ENCODE data around the gene UMODL1. TPM values are rescaled to one million over a fixed set of nuclear protein-coding genes. Genes with fewer than 3 reads are reported as not detected.

UMODL1 gene
- total and polyA plus RNA-seq, 2 experiments from 2014 or later: 0.15 to 0.47 TPM

- 53% methylated on average over 13 of the region's 13 CpGs for WGBS (ENCODE audit: low lambda C conversion rate, missing lambda C conversion rate)
- no peaks in the 10 kb centered on the region for H4K20me1 ChIP-seq (ENCODE audit: insufficient read depth, poor library complexity, severe bottlenecking)
- no peaks in the 10 kb centered on the region for H3K79me2 ChIP-seq
- no peaks in the 10 kb centered on the region for H3K36me3 ChIP-seq (replicated peaks; ENCODE audit: insufficient read depth, low read depth)
- no peak overlapping the region for H3K4me2 ChIP-seq
- TF ChIP-seq EZH2phosphoT487 (IDR thresholded peaks at IDR 0.05; ENCODE audit: low read depth, severe bottlenecking, unreplicated experiment) (no peak), CTCF (IDR thresholded peaks at IDR 0.05; ENCODE audit: poor library complexity) (no peak), EZH2 (IDR thresholded peaks at IDR 0.05; ENCODE audit: borderline replicate concordance) (no peak)
- no peak overlapping the region for H3K27ac ChIP-seq
- no peak overlapping the region for H3K4me3 ChIP-seq
- H3K9me3 ChIP-seq (ENCODE audit: low read depth): no peaks in the 10 kb centered on the region
- H3K9me2 ChIP-seq (replicated peaks; ENCODE audit: insufficient read depth): no peaks in the 10 kb centered on the region
- H2AFZ ChIP-seq: no peak overlapping the region
- no peak for DNase-seq (ENCODE audit: low spot score)
- no peaks in the 10 kb centered on the region for H3K4me1 ChIP-seq (ENCODE audit: insufficient read depth)
- peaks cover 5% of the 10 kb centered on the region for H3K27me3 ChIP-seq
These were observed 49.9 kb downstream of the UMODL1 start for GRCh38 chr21:42120903-42121535.

DNA sequence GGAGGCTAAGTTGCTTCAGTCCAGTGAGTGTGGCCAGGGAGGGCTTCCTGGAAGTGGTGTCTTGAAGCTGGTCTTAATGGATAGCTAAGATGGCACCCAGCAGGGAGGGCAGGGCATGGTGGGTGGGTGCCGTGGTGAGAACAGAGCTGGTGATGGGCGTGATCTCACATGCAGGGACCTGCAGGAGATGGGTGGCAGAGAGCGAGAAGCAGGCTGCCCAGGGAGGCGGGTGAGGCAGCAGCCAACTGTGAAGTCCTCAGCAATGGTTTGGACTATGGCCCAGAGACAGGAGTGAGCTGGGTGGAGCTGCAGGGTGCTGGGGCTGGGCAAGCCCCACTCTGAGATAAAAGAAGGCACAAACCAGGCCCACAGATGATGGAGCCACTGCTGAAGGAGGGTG lies 50.7 kb downstream of the UMODL1 start:
- Histone ChIP-seq H3K4me1 (ENCODE audit: insufficient read depth) (no peaks in the 10 kb centered on the region), H3K27me3 (peaks cover 5% of the 10 kb centered on the region), H2AFZ (no peak overlapping the region), H3K36me3 (replicated peaks; ENCODE audit: insufficient read depth, low read depth) (no peaks in the 10 kb centered on the region), H3K9me3 (ENCODE audit: low read depth) (no peaks in the 10 kb centered on the region), H3K4me2 (no peak overlapping the region), H3K9me2 (replicated peaks; ENCODE audit: insufficient read depth) (no peaks in the 10 kb centered on the region), H4K20me1 (ENCODE audit: insufficient read depth, poor library complexity, severe bottlenecking) (no peaks in the 10 kb centered on the region), H3K27ac (no peak overlapping the region), H3K4me3 (no peak overlapping the region), H3K79me2 (no peaks in the 10 kb centered on the region)
- TF ChIP-seq EZH2 (IDR thresholded peaks at IDR 0.05; ENCODE audit: borderline replicate concordance) (no peak), EZH2phosphoT487 (IDR thresholded peaks at IDR 0.05; ENCODE audit: low read depth, severe bottlenecking, unreplicated experiment) (no peak), CTCF (IDR thresholded peaks at IDR 0.05; ENCODE audit: poor library complexity) (no peak)
- WGBS (ENCODE audit: low lambda C conversion rate, missing lambda C conversion rate): 98% methylated on average over 4 of the region's 4 CpGs
- no peak for DNase-seq (ENCODE audit: low spot score)

GRCh38 chr21:42122398-42122797 lies 51.3 kb downstream of the UMODL1 start:
- WGBS (ENCODE audit: low lambda C conversion rate, missing lambda C conversion rate): 92% methylated on average over 13 of the region's 13 CpGs
- peaks cover 5% of the 10 kb centered on the region for H3K27me3 ChIP-seq
- TF ChIP-seq EZH2 (IDR thresholded peaks at IDR 0.05; ENCODE audit: borderline replicate concordance) (no peak), EZH2phosphoT487 (IDR thresholded peaks at IDR 0.05; ENCODE audit: low read depth, severe bottlenecking, unreplicated experiment) (no peak), CTCF (IDR thresholded peaks at IDR 0.05; ENCODE audit: poor library complexity) (no peak)

More at GRCh38 chr21:42122398-42122797, 51.3 kb downstream of the UMODL1 start:
- H3K9me2 ChIP-seq (replicated peaks; ENCODE audit: insufficient read depth): no peaks in the 10 kb centered on the region
- no peaks in the 10 kb centered on the region for H4K20me1 ChIP-seq (ENCODE audit: insufficient read depth, poor library complexity, severe bottlenecking)
- H3K4me1 ChIP-seq (ENCODE audit: insufficient read depth): no peaks in the 10 kb centered on the region
- no peak overlapping the region for H3K4me3 ChIP-seq
- no peak overlapping the region for H3K27ac ChIP-seq
- H2AFZ ChIP-seq: no peak overlapping the region
- H3K36me3 ChIP-seq (replicated peaks; ENCODE audit: insufficient read depth, low read depth): no peaks in the 10 kb centered on the region
- H3K79me2 ChIP-seq: no peaks in the 10 kb centered on the region
- no peak for DNase-seq (ENCODE audit: low spot score)
- H3K9me3 ChIP-seq (ENCODE audit: low read depth): no peaks in the 10 kb centered on the region
- H3K4me2 ChIP-seq: no peak overlapping the region
